Left cardiac atrium (tissue), 4 donors: Measurements from ENCODE around the gene TUBA4B. TPM values are rescaled to one million over a fixed set of nuclear protein-coding genes. Genes with fewer than 3 reads are reported as not detected.
"Not testable (repeated sequence)": the region's sequence is repeated elsewhere in the genome, so short reads cannot be mapped to it uniquely, and the experiment has no call there.

Source experiments
- ATAC-seq, 2 donors: fragments of 200-7000 bp; cut with Tn5 transposase; one replicate each; pipeline ENCODE4 v1.9.1; 2020; ENCODE audit warnings: mild to moderate bottlenecking in 2 of 2, moderate library complexity in 2 of 2
- DNase-seq: peaks from one replicate; pipeline ENCODE4 v3.0.0-alpha.2; 2020
- intact Hi-C, 2 donors: fragments of 100-400 bp; cut with DNase I; formaldehyde crosslinking; loops; one replicate each; pipeline versions ENCODE4 v1.14.1 to v1.15.1; 2022 to 2023
- total RNA-seq, 2 donors: library from RNA; stranded (reverse); fragmentation: NEBNext Ultra II Directional; extraction: Animal tissue kit (Norgen Biotek cat#: 25700); gene quantifications; one replicate each; pipeline ENCODE4 v1.2.1, GENCODE V29; 2021
- donor health status: DM: no; HTN: yes; CAD: no.
- donor health status: DM: no; HTN: yes; CAD: no; lungs with severe emphysema.
- donor health status: DM: yes; HTN: yes; CAD: no.
- donor health status: Dilated cardiomyopathy.

The TUBA4B gene
- total RNA-seq, 2 donors from 2014 or later, result not detected

DNA sequence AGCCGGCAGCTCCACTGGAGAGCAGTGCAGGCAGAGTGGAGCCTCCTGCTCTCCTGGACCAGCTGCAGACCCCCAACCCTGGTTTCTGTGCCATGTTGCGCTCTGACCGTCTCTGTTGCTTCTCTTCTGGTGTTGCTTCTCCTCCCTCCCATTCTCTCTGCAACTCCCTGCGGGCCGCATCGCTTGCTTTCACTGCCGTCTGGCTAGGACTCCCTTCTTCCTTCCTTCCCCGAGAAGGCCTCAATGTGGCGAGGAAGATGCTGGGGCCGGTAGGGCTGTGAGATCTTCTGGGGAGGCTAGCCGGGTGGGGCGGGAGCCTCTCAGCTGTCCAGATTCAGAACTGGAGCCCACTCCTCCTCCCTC is 32.3 kb downstream of the TUBA4B start:
- intact Hi-C loops, result no loop called here
- no peak for ATAC-seq
- no peak for DNase-seq

DNA sequence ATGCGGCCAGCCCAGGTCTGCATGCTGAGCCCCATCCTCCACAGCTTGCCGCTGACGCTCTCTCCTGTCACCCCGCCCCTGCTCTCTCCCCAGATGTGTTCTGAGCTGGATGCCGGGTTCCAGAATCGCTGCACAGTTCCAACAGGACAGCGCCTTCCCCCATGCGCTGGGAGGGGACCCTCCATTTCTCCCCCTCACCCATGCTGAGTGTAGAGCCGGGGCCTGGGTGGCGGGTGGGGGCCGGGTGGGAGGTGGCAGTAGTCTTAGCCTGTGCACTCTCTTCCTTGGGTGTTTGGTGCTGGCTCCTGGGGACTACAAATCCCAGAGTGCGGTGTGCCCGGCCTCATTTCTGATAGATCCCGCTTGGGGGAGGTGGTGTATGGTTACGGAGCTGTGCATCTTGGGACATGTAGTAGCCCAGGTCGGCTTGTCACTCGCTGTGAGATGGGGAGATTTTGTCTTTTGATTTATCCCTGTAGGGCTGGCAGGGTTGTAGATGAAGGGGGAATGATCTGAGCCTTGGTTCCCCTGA is 32.9 kb downstream of the TUBA4B start:
- intact Hi-C loops, result no loop called here
- DNase-seq (no peak), ATAC-seq (peak; percentile 10 to 64)

DNA sequence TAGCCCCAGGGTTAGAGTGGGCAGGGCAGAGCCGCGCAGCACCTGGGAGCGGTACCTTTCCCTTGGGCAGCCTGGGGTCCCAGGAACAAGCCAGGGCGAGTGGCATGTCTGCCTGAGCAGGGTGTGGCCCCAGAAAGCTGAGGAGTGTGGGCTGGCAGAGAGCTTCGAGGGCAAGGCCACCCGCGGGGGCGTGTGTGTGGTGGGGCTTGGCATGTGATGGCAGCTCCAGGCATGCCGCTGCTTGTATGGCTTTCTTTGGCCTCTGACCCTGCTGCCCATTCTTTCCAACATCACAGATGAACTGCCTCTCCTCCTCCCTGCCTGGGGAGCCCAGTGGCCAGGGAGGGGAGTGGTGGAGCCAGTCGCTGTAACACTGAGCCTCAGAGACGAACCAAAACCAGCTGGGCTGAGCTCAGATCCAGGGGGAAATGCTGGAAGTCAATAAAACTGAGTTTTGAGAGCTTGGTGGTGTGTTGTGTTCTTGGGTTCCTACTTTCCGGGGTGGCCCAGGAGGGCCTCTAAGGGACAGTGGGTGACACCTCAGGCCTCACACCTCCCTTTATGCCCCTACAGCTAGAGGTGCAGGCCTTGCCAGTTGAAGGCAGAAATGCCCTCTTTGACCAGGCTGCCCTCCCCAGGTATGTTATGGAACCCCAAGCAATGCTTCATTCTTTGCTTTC is 33.5 kb downstream of the TUBA4B start:
- no peak for DNase-seq
- no peak for ATAC-seq
- intact Hi-C loops, result no loop called here

DNA sequence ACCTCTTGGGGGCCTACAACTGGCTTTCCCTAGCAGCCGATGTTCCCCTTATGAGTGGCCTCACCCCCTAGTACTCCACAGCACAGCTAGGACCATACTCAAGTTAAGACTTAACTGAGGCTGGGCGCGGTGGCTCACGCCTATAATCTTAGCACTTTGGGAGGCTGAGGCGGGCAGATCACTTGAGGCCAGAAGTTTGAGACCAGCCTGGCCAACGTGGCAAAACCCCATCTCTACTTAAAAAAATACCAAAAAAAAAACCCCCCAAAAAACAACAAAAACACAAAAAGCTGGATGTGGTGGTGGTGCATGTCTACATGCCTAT is 34.0 kb downstream of the TUBA4B start:
- intact Hi-C loops, result not testable (repeated sequence)

DNA sequence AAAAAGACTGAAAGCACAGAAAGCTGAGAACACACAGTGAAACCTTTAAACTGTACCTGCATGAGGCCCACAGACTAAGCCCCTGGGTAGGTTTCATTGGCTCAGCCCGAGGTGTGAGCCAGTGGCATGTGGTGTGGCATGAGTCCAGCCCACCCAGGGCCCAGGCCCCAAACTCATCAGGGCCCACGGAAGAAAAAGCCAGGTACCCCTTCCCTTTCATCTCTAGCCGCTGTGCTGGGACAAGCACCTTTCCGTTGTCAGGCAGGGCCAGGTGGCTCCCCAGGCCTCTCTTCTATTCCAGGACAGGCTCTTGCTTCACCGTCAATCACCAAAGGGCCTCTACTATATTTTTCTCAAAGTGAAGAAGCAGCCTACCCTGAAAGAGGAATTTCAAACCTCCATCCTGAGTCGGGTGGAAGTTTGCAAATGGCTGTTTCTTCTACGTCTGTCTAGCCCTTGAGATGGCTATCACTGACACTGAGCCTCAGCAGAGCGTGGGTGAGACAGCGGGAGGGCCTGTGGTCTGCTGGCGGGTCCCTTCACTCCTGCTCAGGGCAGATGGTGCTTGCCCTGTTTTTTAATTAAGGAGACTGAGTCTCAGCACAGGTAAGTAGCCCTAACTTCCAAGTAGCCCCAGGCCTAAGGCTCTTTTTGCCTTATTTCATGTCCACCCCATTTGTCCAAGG is 34.7 kb downstream of the TUBA4B start:
- intact Hi-C loops, result no loop called here
- DNase-seq, result no peak
- ATAC-seq, result no peak

More for the DNA sequence above, 34.0 kb downstream of the TUBA4B start:
- not testable (repeated sequence) for DNase-seq, ATAC-seq

DNA sequence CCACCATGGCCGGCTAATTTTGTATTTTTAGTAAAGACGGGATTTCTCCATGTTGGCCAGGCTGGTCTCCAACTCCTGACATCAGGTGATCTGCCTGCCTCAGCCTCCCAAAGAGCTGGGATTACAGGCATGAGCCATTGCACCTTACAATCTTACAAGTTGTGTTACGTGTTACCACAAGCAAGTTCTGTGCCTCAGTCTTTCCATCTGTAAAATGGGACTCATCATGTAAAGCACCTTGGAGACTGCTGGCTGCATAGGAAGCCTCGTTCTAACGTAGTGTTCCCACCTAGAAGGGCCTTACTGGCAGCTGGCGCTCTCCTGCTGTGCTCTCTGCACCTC is 36.1 kb downstream of the TUBA4B start:
- ATAC-seq (no peak), DNase-seq (no peak)
- intact Hi-C loops, result no loop called here

DNA sequence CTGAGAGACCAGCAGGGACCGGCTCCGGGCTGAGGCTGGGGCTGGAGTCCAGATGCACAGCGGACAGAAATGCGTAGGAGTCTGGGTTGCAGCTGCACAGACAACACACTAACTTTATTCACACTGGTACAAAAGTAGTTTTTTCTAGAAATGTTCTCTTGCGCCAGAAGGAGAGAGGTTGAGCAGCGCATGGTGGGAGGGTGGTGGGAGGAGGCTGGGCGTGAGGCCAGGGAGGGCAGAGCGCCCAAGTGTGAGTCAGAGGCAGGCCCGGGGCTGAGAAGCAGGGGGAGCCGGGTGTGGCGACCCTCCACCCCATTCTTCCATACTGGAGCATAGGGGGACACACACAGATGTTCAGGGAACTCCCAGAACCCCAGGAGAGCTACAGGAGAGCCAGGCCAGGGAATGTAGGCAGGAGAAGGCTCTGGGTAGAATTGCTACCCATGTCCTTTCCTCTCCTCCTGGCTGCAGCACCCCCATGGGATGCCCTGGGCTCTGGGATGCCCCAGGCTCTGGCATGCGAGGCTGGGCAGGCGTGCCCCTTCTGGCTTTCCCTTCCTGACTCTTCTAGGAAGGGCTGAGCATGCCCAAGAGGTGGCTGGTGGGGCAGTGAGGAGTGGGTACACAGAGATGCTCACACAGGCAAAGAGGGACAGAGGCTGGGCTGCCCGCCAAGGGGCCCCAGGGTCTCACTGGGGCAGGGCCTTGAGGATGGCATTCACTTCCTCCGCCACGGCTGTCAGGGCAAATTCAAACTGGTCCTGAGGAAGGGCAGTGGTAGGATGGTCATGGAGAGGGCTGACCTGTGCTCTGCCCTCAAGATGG is 36.7 kb downstream of the TUBA4B start:
- intact Hi-C loops, result loop anchor here in 1 of 2 donors (10.0 kb wide), 1 partner anchor 45 kb away; the partner anchor contains the start of genes GLB1L and STK16
- ATAC-seq (peak; percentile 69 to 78), DNase-seq (peak; percentile 73)

DNA sequence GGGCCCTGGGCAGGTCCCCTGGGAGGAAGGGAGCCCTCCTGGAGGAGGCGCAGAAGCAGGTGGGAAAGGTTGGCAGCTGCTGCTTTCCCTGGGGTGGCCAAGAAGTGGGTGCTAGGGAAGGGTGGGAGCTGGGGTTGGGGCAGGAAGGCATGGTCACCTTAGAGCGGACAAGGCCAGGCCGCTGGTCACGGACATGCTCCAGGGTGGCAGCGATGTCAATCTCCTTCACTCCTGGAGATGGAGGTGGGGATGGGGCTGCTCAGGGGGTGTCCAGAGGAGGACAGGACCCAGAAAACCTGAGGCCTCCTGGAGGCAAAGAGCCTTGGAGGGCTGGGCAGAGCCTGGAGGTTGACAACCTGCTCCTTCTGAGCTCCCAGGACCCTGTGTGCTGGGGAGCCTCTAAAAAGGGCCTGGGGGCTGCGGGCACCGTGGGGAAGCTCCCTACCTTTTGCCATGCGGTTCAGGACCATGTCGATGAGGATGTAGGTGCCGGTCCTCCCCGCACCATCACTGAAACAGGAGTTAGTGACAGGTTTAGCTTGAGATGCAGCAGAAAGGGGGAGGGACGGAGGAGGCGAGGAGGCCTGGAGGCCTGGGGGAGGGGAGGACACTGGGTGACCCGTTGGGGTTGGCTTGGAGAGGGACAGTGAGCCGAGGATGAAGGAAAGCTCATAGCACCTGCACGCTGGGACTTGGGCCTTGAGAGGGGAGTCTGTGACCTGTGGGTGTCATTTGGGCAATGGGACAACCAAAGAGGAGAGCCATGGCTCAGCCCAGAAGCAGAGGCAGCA is 37.5 kb downstream of the TUBA4B start:
- DNase-seq (no peak), ATAC-seq (no peak)
- intact Hi-C loops, result loop anchor here in 1 of 2 donors (10.0 kb wide), 1 partner anchor 46 kb away; the partner anchor contains the start of genes GLB1L and STK16

DNA sequence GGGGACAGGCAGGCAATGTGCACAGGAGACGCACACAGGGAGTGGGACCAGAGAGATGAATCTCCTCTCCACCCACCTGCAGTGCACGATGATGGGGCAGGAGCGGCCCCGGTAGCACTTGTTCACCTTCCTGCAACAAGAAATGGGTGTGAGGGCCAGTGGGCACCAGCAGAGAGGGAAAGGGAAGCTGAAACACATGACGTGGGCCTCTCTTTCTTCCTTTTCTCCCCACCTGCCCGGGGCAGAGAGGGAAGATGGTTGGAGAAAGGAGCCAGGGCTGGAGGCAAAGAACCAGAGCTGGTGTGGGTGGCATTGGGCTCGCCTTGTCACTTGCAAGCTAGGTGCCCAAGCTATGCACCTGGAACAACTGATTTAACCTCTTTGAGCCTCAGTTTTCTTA is 38.4 kb downstream of the TUBA4B start:
- intact Hi-C loops, result loop anchor here in 1 of 2 donors (10.0 kb wide), 1 partner anchor 47 kb away; the partner anchor contains the start of genes GLB1L and STK16
- ATAC-seq (no peak), DNase-seq (no peak)

DNA sequence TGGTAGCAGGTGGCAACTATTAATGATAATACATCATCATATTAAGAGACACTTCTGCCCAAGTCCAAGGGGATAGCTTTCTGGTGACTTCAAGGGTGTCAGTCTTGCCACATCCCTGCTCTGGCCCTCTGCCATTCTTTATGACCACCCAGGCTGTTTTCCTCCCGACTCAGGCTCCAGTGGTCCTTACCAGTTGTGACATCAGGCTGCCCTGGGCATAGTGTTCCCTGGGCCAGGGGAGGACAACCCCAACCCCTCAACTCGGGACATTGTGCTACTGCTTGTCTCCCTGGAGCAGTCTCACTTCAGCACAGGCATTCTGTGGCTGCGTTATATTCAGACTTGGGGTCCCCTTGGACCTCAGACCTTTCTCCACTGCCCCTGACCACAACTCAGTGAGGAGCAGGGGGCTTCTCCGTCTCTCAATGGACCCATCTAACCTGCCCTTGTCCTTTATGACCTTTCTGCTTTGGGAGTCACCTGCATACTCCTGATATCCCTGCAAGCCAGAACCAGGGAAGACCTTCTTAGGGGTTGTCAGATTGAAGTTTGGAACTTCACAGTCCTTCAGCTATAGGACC is 39.0 kb downstream of the TUBA4B start:
- ATAC-seq (no peak), DNase-seq (no peak)
- intact Hi-C loops, result loop anchor here in 1 of 2 donors (10.0 kb wide), 1 partner anchor 47 kb away; the partner anchor contains the start of genes GLB1L and STK16

DNA sequence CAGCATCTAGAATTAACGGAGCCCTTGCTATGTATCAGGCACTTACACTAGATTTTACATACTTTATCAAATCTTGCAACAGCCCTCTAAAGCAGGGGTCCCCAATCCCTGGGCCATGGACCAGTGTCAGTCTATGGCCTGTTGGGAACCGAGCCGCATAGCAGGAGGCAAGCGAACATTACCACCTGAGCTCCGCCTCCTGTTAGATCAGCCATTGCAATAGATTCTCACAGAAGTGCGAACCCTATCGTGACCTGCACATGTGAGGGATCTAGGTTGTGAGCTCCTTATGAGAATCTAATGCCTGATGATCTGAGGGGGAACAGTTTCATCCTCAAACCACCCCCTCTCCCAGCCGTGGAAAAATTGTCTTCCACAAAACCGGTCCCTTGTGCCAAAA is 39.6 kb downstream of the TUBA4B start:
- intact Hi-C loops, result loop anchor here in 1 of 2 donors (10.0 kb wide), 1 partner anchor 48 kb away; the partner anchor contains the start of genes GLB1L and STK16
- DNase-seq, result no peak
- ATAC-seq, result no peak

DNA sequence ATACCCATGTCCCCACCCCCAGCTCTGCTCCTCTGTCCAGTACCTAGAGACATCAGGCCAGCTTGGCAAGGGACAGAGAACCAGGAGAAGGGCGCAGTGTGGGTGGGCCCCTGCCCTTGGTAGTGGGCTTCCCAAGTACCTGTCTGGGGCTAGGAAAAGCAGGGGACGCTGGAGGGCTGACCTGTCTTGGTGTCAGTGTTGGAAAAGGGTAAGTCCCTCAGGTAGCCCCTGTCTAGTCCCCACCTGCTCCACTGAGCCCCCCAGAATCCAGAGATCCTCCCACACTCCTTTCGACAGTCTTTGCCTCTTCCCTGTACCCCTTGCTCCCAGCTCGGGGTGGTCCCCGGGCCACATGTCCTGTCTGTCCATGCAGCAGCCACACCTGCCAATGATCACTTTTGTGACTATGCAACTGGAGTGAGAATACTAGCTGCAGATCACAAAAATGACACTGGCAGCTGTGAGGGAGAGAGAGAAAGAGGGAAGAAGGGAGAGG is 40.7 kb downstream of the TUBA4B start:
- DNase-seq (no peak), ATAC-seq (no peak)
- intact Hi-C loops, result loop anchor here (2.0 to 10.0 kb wide), 2 partner anchors 15 to 49 kb away; partner anchors contain the start of genes DNAJB2 (in 1 of the 2), GLB1L (in 1 of the 2) and STK16 (in 1 of the 2)

DNA sequence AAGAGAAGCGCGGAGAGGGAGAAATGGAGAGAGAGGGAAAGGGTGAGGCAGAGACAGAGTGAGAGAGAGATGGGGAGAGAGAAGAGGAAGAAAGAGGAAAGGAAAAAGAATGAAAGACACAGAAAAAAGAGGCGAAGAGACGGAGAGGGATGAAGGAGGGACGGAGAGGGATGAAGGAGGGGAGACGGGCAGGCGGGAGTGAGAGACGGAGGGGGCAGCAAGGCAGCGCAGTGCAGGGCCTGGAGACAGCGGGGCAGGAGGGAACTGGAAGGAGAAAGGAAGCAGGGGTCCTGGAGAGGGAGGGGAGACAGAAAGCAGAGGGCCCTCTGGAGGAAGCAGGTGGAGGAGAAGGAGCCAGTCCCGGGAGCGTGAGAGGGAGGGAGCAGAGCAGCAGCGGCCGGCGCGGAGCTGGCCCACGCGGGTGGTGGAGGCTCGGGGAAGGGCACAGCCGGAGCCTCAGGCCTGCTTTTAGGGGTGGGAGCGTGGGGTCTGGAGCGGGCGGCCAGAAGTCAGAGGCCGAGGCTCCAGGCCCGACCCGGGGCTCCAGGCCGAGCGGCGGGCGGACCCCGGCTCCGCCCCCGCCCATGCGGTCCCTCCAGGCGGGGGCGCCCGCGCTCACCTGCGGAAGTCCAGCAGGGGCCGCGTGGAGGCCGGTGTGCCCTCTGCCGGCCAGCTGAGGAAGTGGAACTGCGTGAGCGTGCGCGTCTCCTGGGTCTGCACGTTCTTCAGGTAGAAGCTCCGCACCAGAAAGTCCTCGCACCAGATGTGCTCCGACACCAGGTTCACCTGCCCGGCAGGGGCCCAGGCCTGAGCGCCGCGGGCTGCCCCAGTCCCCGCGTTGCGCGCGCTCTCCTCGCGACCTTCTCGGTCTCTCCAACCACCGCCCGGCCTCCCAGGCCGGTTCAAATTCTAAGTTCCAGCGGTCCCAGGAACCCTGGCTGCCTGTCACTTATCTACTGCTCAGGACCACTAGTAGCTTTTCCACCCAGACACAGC is 41.6 kb downstream of the TUBA4B start:
- intact Hi-C loops, result loop anchor here (2.0 to 10.0 kb wide), 3 partner anchors 16 to 132 kb away; partner anchors contain the start of genes DNAJB2 (in 1 of the 2), GLB1L (in 1 of the 2), NHEJ1 (in 1 of the 2) and STK16 (in 1 of the 2)
- DNase-seq (peak; percentile 90), ATAC-seq (peak; percentile 88 to 92)

DNA sequence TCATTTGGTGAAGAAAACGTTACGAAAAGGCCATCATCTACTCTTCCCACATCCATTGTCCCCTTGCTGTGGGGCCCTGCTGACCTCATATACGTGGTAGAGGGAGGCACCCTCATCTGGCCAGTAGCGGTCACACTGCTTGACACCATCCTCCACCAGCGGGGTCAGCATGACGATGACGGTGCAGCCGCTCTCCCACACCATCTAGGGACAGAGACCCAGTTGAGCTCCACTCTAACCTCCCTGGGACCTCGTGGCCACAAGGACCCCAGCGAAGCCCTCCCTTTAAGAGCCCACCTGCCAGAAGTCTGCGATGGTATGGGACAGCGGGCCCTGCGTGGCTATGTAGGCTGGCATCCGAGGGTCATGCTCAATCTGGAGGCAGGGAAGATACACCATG is 43.1 kb downstream of the TUBA4B start:
- DNase-seq, result no peak
- no peak for ATAC-seq
- intact Hi-C loops, result loop anchor here in 1 of 2 donors (5.0 to 10.0 kb wide), 2 partner anchors 51 to 134 kb away; partner anchors contain the start of genes GLB1L, NHEJ1 and STK16

DNA sequence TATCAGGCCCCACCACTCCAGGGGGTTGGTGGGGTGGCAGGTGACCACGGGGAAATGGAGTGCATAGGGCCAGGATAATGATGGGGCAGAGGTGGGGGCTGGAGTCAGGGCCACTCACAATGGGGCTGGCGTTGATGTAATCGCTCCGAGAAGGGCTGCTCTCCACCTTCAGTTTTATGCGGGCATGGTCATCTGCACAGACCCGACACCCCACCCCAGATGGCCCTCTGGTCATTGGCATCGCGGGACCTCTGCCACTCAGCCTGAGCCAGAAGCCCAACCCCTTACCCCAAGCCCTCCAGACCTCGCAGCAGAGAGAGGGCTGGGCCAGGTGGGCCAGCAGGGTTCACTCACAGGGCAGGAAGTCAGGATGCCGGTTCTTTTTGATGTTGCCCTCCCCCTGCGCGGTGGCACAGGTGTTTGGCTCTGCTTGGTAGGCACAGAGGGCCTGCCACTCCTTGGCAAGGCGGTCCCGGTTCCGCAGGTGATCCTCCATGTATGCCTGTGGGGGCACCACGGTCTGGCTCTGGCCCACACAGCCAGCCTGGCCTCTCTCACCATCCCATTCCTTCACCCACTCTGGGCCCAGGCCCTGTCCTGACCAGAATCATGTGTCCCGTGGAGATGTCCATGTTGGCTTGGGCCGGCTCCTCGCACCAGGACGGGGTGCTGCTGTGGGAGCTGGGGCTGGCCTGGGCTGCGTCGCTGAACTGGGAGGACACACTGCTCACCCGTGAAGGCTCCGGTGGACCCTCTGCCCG is 43.8 kb downstream of the TUBA4B start:
- ATAC-seq, result no peak
- intact Hi-C loops, result loop anchor here in 1 of 2 donors (5.0 to 10.0 kb wide), 2 partner anchors 52 to 135 kb away; partner anchors contain the start of genes GLB1L, NHEJ1 and STK16
- no peak for DNase-seq
